Brain pericyte (primary cell): ENCODE data around the gene ZNF426.

Source experiments
- DNase-seq: peaks from one replicate; pipeline ENCODE4 v3.0.0-alpha.2; 2012; ENCODE audit warnings: low read depth, low spot score

Gene ZNF426

DNA sequence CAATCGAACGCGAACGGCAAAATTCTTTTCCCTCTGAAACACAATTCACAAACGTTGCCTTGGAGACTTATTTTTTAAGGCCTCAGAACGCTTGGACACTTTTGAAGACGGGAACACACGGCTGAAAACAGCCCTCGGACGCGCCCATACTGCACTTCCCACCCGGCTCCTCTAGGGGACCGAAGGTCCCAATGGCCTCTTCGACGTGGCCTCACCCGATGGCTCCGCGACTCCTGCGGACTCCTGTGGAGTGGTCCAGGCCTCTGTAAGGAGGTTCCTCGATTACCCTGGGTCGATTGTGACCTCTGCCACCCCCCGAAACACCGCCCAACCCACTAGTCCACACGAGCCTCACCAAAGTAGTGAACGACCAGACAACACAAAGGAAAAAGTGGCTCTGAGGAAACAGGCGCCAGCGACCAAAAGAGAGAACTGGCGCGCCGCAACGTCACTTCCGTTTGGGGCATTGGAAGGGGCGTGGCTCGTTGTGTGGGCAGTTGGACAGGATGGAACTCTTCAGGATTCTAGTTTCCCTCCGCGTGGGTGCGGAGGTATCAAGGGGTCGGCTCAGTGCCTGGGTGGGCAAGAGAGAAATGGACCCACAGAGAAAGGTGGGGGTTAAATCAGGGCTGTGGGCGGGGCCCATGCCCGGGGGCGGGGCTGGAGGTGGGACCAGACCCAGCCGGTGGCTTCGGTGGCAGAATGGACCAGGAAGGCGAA lies 40.1 kb downstream of the ZNF426 start, which contains the start of gene ZNF560:
Gene ZNF560 (minus strand): TSS at position 434 of the 720 bp plus-strand sequence. CDS start 23,303 bp downstream, outside the sequence.
- DNase-seq: peak; percentile 5

GRCh38 chr19:9494096-9494495 lies 44.3 kb downstream of the ZNF426 start:
- no peak for DNase-seq

DNA sequence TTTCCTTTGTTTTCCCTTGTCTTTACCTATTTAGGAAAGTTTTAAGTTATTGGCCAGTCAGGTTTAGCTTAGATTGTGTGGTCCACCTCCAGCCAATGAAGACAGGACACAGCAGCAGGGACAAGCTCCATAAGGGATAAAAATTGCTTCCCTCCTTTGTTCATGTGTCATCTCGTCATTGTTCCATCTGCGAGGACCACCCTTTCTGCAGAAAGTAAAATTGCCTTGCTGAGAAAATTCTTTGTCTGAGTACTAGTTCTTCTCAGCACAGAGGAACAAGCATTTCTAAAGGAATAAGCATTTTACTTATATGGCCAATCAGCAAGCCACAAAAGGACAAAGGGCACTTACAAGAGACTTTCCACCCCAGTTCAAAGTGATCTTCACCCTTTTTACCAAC lies 51.4 kb downstream of the ZNF426 start:
- DNase-seq: no peak

DNA sequence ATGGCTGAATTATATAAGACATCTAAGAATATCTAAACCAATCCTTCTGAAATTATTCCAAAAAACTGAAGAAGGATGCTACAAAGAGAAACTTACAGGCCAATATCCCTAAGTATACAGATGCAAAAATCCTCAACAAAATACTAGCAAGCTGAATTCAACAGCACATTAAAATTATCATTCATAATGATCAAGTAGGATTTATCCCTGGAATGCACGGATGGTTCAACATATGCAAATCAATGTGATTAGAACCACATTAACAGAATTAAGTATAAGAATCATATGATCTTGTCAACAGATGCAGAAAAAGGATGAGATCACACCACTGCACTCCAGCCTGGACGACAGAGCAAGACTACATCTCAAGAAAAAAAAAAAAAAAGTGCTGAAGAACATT lies 53.3 kb downstream of the ZNF426 start:
- no peak for DNase-seq

- DNase-seq: no peak
Observed at GRCh38 chr19:9474975-9475374, 63.5 kb downstream of the ZNF426 start.
